ENCODE data around the gene TTC19.
A peak's percentile ranks its signal among the peaks of the same experiment; 100 is the strongest.

TTC19 gene, protein sequence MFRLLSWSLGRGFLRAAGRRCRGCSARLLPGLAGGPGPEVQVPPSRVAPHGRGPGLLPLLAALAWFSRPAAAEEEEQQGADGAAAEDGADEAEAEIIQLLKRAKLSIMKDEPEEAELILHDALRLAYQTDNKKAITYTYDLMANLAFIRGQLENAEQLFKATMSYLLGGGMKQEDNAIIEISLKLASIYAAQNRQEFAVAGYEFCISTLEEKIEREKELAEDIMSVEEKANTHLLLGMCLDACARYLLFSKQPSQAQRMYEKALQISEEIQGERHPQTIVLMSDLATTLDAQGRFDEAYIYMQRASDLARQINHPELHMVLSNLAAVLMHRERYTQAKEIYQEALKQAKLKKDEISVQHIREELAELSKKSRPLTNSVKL

DNA sequence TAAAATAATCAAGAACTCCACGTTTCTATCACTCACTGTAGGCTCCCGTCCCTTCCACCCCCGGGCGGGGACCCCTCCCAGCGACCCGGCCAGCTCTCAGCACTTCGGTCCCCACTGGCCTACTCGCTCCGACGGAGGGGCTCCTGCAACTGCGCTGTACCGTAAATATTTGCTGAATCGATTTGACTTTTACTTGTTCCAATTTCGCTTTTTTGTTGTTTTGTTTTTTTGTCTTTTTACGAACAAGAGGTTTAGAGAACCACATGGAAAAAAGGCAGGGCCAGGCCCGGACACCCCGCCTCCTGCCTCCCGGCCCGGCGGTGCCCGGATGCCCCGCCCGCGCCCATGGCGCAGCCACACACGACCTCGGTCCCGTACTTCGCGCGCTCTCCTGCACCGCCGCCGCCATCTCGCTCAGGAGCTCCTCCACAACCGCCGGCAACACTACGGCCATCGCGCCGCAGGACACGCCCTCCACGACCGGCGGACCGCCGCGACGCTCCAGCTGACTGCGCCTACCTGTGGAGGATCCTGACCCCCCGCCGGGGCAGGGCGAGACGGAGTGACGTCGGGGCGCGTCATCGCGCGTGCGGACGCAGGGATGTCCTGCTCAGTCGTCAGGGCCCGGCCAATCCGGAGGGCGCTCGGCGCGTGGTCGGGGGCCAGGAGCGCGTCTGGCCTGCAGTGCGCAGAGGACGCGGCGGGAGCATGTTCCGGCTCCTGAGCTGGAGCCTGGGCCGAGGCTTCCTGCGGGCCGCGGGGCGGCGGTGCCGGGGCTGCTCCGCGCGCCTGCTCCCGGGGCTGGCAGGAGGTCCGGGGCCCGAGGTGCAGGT is at the start of gene TTC19, which contains the start of gene ZSWIM7:
TSS of gene TTC19 (plus strand) at position 684 of the 833 bp plus-strand sequence. CDS start at position 709, 25 bp downstream.
TSS of gene ZSWIM7 (minus strand) at position 564 of the 833 bp plus-strand sequence. CDS start at position 454, 110 bp downstream.
- FAIRE-seq: no peak

DNA sequence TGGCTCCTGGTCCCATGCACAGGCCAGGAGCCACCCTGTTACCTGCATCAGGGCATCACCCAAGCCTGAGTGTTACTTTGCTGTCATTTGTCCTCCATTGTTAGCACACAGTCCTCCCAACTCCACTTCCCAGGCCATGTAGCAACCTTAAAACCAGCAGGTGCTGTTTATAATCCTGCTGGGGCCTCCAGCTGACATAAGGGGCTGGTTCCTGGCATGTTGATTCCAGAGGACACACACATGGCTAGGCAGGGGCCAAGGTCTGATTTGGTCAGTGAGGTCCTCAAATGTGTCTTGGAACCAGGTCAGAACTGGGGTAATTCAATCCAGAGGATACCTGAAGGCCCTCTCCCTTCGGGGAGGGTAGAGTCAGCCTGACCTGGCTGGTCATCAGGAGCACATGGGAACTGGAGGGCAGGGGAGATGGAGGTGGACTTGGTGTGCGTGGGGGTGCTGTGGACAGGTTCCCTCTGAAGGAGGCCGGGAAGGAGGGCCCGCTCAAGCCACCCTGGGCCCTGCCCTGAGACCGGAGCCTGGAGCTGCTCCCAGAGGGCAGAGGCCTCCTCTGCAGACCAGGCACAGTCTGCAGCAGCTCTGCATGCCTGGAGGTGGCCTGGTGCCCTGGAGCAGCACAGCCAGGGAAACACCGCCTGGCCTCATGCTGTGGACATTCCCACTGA is 48.1 kb upstream of the TTC19 start:
- no peak for DNase-seq (ENCODE audit: low spot score)
- FAIRE-seq: no peak

More for the DNA sequence above, at the start of gene TTC19, which contains the start of gene ZSWIM7:
- DNase-seq (ENCODE audit: low spot score): peak; percentile 86

DNA sequence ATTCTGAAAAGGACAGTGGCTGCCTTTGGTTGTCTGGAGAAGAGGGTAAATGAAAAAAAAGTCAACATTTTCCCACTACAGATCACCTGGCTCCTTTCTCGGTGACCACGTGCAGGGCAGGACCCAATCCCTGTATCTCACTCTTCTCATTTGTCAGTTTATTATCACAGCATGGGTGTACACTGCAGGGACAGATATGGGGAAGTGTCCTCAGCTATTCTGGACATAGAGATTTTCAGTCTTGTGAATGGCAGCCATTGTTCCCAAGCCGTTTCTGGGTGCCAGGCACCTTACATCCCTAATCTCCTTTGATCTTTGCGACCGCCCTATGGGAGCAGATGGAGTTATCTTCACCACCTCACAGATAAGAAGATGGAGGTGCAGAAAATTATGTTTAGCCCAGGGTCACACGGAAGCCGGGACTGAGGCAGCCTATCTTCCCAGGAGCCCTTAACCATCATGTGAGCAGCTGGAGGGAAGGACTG is 47.5 kb upstream of the TTC19 start:
- FAIRE-seq (no peak), DNase-seq (ENCODE audit: low spot score) (no peak)

DNA sequence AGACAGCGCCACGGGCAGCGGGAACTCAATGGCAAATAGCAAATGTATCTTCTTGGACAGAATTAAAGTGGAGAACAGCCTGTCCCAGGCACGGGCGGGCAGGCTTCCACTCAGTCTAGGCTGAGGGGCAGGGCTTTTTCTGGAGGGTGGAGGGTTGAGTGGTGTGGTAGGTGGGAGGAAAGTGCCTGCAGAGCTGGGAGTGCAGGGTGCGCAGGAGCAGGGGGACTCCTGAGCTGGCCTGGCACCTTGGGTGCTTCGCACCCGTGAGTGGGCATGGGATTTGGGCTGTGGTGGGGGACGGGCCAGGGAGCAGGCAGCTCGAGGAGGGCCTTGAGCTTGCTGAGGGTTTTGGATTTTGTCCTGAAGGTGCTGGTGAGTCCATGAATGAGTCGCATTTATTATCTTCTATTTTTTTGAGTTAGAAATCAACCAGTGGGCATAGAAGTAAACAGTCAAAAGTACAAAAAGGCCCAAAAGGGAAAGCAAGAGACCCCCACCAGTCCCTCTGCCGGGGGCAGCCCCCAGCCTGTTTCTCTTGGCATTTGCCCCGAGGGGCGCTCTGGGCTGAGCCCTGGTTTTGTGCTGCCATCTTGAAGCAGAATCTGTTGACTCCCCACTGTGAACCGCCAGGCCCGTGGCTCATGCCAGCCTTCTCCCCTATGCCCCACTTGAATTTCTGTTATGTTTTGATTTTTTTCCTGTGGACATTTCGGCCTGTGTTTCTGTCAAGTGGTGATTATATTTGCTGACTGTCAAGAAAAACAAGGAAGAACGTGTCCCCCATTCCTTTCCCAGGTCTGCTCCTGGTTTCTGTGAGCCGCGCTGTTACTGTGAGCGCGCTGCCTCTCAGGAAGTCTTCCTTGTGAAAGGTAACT is 46.5 kb upstream of the TTC19 start:
- DNase-seq (ENCODE audit: low spot score) (no peak), FAIRE-seq (no peak)

DNA sequence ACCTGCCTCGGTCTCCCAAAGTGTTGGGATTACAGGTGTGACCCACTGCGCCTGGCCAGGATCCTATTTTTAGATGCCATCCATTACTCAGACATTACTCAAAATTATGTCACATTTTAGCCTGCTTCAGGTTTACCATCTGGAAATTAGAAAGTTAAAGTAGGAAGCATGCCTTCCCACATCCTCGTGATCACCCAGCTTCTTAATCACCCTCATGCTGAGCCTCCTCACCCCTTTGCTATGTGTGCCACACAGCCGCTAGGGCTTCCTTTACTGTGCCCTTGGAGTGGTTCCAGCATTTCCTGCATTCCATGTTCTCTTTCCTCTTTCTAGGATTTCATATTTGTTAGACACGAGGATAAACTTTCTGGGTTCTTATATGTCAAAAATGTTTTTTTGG is 45.4 kb upstream of the TTC19 start:
- peak; percentile 87 for FAIRE-seq
- DNase-seq (ENCODE audit: low spot score): peak; percentile 96

DNA sequence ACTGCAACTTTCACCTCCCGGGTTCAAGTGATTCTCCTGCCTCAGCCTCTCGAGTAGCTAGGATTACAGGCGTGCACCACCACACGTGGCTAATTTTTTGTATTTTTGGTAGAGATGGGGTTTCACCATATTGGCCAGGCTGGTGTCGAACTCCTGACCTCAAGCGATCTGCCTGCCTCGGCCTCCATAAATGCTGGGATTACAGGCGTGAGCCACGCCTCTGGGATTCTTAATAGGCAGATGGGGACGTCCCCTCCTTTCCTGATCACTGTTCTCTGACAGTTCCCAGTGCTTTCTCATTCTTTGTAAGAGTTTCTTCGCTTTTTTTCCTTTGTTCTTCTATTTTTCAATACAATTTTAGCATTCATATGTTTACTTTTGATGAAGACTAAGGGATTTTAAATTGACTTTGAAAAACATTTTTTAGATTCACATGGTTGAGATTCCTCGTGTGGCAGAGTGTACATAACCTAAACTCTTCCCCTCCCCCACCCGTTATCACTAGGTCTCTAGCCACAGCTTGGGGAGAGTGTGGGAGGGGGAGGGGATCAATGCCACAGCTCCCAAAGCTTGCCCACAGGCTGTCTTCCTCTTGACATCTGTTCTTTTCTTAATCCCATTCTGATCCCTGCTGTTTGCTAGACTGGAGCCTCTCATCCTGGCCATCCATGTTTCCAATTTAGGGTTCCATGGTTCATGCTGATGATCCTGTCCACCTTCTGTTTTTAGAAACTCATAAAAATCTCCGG is 43.7 kb upstream of the TTC19 start:
- DNase-seq (ENCODE audit: low spot score) (no peak), FAIRE-seq (no peak)

DNA sequence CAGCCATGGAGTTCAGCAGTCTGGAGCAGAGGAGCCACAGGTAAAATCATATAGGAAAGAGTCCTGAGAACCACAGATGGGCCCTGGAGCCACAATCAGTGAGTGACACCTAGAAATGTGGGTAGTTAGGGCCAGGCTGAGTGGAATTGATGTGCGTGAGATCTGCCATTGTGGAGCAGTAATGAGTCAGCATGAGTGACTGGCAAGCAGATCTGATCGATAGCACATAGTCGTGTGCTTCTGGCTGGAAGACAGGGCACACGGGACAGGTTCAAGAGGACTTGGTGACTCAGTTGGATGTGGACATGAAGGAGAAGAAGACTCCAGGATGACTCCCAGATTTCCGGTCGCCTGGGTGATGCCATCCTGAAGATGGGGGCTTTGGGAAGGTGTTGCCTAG is 42.4 kb upstream of the TTC19 start:
- DNase-seq (ENCODE audit: low spot score): peak; percentile 68
- no peak for FAIRE-seq

DNA sequence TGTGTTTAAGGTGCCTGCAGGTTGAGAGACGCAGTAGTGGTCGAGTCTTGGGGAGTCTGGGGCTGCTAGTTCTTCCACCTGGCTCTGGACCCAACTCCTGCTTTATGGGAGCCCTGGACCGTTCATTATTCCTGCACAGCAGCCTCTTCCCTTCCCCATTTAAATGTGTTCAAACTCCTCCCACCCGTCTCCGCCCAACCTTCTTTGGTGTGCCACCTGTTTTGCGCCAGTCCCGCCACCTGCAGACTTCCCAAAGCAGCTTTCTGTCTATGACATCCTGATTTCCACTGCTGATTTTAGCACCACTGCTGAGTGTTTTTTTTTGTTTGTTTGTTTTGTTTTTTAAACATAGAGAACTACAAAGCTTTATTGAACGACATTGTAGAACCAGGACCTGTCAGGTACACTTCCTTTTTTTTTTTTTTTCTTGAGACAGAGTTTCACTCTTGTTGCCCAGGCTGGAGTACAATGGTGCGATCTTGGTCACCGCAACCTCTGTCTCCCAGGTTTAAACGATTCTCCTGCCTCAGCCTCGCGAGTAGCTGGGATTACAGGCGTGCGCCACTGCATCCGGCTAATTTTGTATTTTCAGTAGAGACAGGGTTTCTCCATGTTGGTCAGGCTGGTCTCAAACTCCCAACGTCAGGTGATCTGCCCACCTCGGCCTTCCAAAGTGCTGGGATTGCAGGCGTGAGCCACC is 41.9 kb upstream of the TTC19 start:
- FAIRE-seq (no peak), DNase-seq (ENCODE audit: low spot score) (no peak)

DNA sequence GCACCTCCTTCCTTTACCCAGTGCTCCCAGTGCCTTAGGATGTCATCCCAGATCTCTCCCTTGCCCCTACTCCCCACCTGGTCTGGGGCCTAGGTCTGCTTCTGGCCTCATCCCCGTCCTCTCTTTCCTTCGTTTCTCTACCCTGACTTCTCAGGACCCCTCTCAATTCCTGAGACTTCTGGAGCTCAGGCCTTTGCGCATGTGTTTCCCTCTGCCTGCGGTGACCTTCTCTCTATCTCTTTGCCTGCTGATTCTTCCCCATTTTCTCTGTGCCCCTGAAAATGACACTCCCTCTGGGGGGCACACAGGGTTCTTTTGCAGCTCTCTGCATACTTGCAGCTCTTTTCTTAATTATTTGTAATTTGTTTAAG is 41.2 kb upstream of the TTC19 start:
- DNase-seq (ENCODE audit: low spot score) (no peak), FAIRE-seq (no peak)

DNA sequence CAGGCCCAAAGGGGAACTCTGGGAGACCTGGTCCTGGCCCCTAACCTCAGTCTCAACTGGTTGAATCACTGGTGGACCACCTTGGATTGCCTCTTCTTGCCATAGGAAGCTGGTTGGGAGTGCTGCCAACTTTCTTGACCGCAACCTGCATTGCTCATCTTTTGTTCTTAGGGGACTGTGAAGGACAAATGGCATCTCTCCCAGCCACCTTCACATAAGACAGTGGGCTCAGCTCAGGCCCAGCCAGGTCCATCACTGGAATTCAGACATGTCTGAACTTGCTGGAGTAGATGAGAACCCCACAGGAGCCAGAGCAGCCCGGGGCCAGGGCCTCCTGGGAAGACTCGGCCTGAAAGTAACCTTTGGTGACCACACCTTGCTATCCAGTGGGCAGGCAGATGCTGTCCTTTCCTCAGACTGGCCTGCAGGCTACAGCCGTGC is 35.9 kb upstream of the TTC19 start:
- DNase-seq (ENCODE audit: low spot score) (peak; percentile 93), FAIRE-seq (peak; percentile 88)

DNA sequence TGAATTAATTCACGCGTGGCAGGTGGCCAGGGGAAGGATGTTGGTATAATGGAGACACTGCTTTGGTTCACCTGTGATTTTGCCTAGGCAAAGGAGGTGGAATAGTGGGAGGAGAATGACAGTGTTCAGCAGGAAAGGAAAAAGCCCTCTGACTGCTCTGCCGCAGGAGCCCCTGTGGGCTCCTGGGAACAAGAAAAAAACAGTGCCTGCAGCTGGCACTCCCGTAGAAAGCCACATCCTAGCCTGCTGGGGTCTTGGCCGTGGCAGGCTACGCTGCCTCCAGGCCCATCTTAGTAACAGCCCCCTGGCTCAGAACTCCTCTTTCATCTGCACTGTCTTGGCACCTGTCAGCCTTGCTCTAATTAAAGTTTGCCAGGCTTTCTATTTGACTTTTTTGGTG is 34.1 kb upstream of the TTC19 start:
- DNase-seq (ENCODE audit: low spot score) (no peak), FAIRE-seq (no peak)

DNA sequence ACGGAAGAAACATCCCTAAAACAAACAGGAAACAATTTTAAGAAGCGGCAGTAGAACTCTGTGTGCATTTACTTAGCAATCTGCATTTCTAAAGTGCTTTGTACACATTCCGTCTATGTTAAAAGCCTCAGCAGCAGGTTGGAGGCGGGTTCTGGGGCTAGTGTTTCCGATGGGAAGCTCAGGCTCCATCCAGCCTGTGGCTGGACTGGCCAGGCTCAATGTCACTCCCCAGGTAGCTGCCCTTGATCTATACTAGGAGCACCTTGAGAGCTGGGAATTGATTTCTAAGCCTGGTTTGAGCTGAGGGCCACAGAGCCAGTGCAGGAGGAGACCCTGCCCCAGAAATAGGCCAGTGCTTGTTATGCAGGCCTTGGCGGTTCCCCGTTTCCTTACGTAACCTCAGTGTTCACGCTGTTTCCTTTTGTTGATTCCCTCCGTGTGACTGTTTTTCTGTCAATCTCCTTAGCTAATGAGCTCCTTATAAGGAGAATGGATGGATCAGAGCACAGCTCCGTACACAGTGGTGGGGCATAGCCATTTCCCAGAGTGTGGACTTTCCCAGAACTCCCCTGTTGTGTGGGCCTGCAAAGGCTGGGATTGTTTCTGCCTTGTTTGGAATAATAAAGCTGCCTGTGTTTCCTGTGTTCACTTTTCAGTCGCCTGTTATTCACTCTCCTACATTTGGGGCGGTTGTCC is 33.3 kb upstream of the TTC19 start:
- no peak for DNase-seq (ENCODE audit: low spot score)
- FAIRE-seq: no peak

DNA sequence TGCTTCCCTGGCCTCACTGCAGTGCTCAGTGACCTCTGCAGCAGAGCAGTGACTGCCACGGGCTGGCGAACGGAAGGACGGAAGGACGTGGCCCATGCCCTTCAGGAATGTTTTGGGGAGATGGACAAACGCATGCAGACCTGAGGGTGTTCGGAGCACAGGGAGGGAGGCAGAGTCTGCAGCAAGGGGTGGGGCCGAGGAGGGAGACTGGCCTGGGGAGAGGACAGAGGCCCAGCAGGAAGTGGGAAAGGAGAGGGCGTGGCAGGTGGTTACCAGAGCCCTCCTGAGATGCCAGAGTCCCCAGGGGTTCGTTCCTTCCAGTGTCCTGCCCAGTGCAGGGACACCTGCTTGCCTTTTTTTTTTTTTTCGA is 32.8 kb upstream of the TTC19 start:
- no peak for FAIRE-seq
- peak; percentile 18 for DNase-seq (ENCODE audit: low spot score)

DNA sequence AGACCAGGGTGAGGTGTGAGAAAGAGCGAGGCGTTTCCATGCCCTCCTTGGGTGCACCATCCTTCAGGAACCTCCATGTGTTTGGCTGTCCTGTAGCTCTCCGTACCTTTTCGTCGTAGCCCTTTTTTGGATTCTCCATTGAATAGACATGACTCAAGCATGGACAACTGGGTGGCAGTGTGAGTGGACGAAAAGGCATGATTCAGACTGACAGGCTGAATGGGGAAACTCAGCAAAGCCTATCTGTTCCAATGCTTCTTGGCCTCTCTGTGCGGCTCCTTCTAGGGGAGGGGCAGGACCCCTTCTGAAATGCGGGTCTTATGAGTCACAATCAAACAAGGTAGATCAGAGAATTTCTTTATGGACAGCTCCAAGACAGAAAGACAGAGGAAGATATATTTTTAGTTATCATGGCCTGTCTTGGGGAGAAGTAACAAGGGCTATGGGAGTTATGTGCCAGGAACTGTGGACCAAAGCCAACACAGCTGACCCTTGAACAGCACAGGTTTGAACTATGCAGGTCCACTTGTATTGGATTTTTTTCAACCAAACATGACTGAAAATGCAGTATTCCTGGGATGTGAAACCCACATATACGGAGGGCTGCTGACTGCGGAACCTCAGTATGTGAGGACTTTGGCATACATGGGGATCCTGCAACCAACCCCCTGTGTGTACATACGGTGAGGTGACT is 31.8 kb upstream of the TTC19 start:
- no peak for FAIRE-seq
- no peak for DNase-seq (ENCODE audit: low spot score)

DNA sequence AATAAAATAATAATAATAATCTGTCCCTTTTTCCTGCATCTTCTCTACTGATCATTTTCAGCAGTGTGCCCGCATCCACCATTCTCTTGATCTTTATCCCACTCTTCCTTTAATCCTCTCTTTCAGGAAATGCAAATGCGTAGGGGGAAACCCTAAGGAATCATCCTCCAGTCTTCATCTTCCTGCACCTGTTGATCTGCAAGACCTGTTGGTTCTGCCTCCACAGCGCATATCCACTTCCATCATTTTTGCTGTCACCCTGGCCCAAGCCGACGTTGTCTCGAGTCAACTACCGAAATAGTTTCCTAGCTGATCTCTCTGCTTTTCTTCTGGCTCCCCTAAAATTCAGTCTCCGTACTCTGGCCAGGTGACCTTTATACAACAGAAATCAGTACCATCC is 30.2 kb upstream of the TTC19 start:
- DNase-seq (ENCODE audit: low spot score): no peak
- no peak for FAIRE-seq

DNA sequence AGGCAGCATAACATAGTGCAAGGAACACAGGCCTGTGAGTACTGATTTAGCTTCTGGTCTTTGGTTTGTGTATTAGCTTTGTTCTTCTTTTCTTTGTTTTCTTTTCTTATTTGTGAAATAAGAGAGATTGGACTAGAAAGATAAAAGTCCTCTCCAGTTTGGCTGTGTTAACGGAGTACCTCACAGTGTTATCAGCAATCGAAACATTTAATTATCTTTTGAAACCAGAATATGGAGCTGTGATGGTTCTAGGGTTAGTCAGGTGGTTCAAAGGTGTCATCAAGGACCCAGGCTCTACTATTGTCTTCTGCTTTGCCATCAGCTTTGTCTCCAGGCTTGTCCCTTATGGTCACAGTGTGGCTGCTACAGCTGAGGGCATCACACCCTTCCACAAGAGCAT is 29.1 kb upstream of the TTC19 start:
- FAIRE-seq (no peak), DNase-seq (ENCODE audit: low spot score) (no peak)

DNA sequence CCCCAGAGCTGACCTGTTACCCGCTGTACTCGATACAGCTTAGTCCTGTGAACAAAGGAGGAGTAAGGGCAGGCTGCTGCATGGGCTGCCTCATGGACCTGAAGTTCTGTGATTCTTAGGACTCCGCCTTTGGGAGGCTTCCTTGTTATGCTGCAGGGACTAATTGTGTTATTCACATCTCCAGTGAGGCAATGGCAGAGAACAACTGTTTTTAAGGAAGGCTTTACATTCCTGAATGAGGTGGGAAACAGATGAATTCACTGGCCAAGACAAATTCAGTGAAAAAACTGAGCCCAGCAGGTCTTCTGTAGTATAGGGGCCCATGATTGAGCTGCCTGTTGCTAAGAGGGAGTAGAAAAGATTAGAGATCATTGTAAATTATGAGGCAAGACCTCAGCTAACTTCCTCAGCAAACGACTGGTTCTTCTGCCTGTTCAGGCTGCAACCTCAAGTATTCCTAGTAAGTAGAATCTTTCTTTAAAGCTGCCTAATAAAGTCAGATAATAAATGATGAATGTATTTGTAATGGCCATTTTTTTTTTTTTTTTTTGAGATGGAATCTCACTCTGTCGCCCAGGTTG is 28.4 kb upstream of the TTC19 start:
- DNase-seq (ENCODE audit: low spot score): no peak
- FAIRE-seq: no peak

DNA sequence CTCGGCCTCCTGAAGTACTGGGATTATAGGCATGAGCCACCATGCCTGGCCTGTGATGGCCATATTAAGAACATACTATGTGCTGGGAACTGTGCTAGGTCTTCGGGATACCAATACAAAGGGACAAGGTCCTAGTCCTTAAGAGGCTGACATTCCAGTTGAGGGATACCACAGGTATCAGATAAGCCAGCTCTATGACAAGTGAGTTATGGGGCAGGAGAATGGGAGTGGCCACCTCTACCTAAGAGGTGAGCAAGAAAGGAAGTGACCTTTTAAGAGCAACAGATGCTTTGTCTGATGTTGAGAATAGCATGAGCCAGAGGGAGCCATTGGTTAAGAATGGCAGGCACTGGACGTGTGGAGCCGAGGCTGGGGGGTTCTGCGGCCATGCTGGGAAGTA is 27.7 kb upstream of the TTC19 start:
- DNase-seq (ENCODE audit: low spot score) (no peak), FAIRE-seq (no peak)
